ENCODE measurements around the gene FAM24B.

DNA sequence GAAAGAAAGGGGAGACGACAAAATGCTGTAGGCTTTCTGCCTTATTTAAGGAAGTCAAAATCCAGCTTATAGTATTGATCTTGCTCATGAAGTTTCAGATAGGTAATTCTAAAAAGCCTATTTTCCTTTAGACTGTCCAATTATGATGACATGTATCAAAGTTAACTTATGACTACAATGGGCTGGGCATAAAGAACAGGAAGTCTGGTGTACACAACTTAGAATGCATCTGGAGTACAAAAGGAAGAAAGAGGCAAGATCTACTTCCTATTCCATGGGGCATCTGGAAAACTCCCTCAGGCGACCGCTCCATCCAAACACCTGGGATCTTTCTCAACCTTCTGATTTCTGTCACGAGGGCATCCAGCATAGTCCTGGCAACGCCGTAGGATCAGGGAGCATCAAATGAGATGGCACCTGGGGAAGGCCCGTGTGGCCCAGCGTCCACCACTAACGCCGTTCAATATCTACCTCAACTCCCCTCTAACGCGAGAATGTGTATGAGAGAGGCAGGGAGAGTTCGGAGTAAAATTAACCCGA is 512 bp downstream of the FAM24B start:
- no peak for TF ChIP-seq GATA3 (IDR thresholded peaks at IDR 0.05; ENCODE audit: low read depth, low read length)
- no peak for TF ChIP-seq GATA2 (IDR thresholded peaks at IDR 0.05; ENCODE audit: low read depth, low read length)
